ENCODE measurements around the gene DNPEP.
A peak's percentile ranks its signal among the peaks of the same experiment; 100 is the strongest.

The DNPEP gene

GRCh38 chr2:219358170-219359075, 29.3 kb downstream of the DNPEP start:
- DNase-seq, result no peak

- no peak for DNase-seq
These were observed 30.9 kb downstream of the DNPEP start for GRCh38 chr2:219356834-219357233.

GRCh38 chr2:219354582-219354981, 33.1 kb downstream of the DNPEP start:
- no peak for DNase-seq

GRCh38 chr2:219353129-219353528, 34.6 kb downstream of the DNPEP start:
- DNase-seq, result no peak

GRCh38 chr2:219352448-219353023, 35.2 kb downstream of the DNPEP start:
- DNase-seq, result peak; percentile 77

GRCh38 chr2:219350710-219351221, 36.9 kb downstream of the DNPEP start:
- DNase-seq, result peak; percentile 95

GRCh38 chr2:219350215-219350614, 37.5 kb downstream of the DNPEP start:
- DNase-seq, result no peak

- peak; percentile 38 for DNase-seq
These were observed 42.8 kb downstream of the DNPEP start for GRCh38 chr2:219344751-219345430.

- DNase-seq, result no peak
These were observed 52.3 kb downstream of the DNPEP start for GRCh38 chr2:219335373-219335786.

GRCh38 chr2:219334076-219334475, 53.6 kb downstream of the DNPEP start:
- no peak for DNase-seq

- DNase-seq, result no peak
These were observed 55.2 kb downstream of the DNPEP start, which contains the start of gene RESP18 for GRCh38 chr2:219332542-219332941. Gene RESP18 (minus strand): TSS chr2:219332744.

GRCh38 chr2:219331560-219332213, 56.0 kb downstream of the DNPEP start:
- peak; percentile 44 for DNase-seq

- no peak for DNase-seq
These were observed 60.0 kb downstream of the DNPEP start for GRCh38 chr2:219327719-219328118.

GRCh38 chr2:219325657-219326315, 61.9 kb downstream of the DNPEP start:
- no peak for DNase-seq

- no peak for DNase-seq
These were observed 62.6 kb downstream of the DNPEP start for GRCh38 chr2:219325136-219325535.

GRCh38 chr2:219323434-219323833, 64.3 kb downstream of the DNPEP start:
- no peak for DNase-seq
